Thoracic aorta (tissue), 2 donors: ENCODE measurements around the gene HCN2. TPM values are rescaled to one million over a fixed set of nuclear protein-coding genes. Genes with fewer than 3 reads are reported as not detected.

Experiments
- ATAC-seq: fragments of 150-250 bp; one replicate; pipeline ENCODE4 v1.8.0; 2017; ENCODE audit warnings: low read depth; ENCODE audit not compliant: insufficient number of reproducible peaks, low FRiP score
- DNase-seq: peaks from one replicate; pipeline ENCODE4 v3.0.0-alpha.2; 2020; ENCODE audit warnings: low spot score
- H3K27ac ChIP-seq, 2 donors: fragments of 200-600 bp; sonication (generic); 1 replicate in 1 of 2; 2 replicates in 1 of 2; pipeline ENCODE4 v1.5.1; 2016; ENCODE audit warnings: mild to moderate bottlenecking in 2 of 2, moderate library complexity in 2 of 2
- H3K27me3 ChIP-seq: fragments of 200-600 bp; sonication (generic); replicated peaks from 2 replicates; pipeline ENCODE4 v1.6.0; 2016; ENCODE audit warnings: mild to moderate bottlenecking; ENCODE audit not compliant: insufficient read depth
- H3K36me3 ChIP-seq: fragments of 200-600 bp; sonication (generic); one replicate; pipeline ENCODE4 v1.5.1; 2016
- H3K4me1 ChIP-seq, 2 donors: fragments of 200-600 bp; sonication (generic); 1 replicate in 1 of 2; 2 replicates in 1 of 2; pipeline versions ENCODE4 v1.5.1 to v1.6.0; 2016; ENCODE audit warnings: low read depth in 2 of 2, mild to moderate bottlenecking in 1 of 2; ENCODE audit not compliant: control insufficient read depth in 1 of 2
- H3K4me3 ChIP-seq: fragments of 200-600 bp; sonication (generic); 2 replicates; pipeline ENCODE4 v1.5.1; 2016; ENCODE audit warnings: mild to moderate bottlenecking
- H3K9me3 ChIP-seq: fragments of 200-600 bp; sonication (generic); 2 replicates; pipeline ENCODE4 v1.5.1; 2016
- CTCF ChIP-seq: fragments of 200-600 bp; sonication (generic); IDR thresholded peaks from one replicate; pipeline ENCODE4 v1.5.1; 2019; ENCODE audit warnings: antibody characterized with exemption
- total RNA-seq, 2 donors: library from RNA; depleted of rRNA; stranded (reverse); fragments of >200 nt; gene quantifications; one replicate each; pipeline versions ENCODE4 v1.1.0 to v1.2.3, GENCODE V29; 2016

HCN2 gene
- total RNA-seq, 2 donors from 2014 or later = not detected

- no peak overlapping the region for H3K27ac ChIP-seq
- no peak for DNase-seq
- no peaks in the 10 kb centered on the region for H3K27me3 ChIP-seq
- no peak overlapping the region for H3K4me3 ChIP-seq
- no peak for TF ChIP-seq CTCF
- no peaks in the 10 kb centered on the region for H3K9me3 ChIP-seq
- ATAC-seq = no peak
- H3K4me1 ChIP-seq = peaks cover 9 to 35% of the 10 kb centered on the region in 2 donors
- peaks cover 26% of the 10 kb centered on the region for H3K36me3 ChIP-seq
Observed at GRCh38 chr19:655691-656090, 66.0 kb downstream of the HCN2 start.

- ATAC-seq (no peak), DNase-seq (no peak)
- Histone ChIP-seq H3K36me3 (peaks cover 15% of the 10 kb centered on the region), H3K9me3 (no peaks in the 10 kb centered on the region), H3K4me3 (no peak overlapping the region), H3K4me1 (peaks cover 21 to 48% of the 10 kb centered on the region in 2 donors), H3K27me3 (no peaks in the 10 kb centered on the region), H3K27ac (no peak overlapping the region)
- no peak for TF ChIP-seq CTCF
Observed at GRCh38 chr19:656751-657559, 67.3 kb downstream of the HCN2 start.

- peaks cover 10% of the 10 kb centered on the region for H3K36me3 ChIP-seq
- H3K27ac ChIP-seq = no peak overlapping the region
- H3K27me3 ChIP-seq = no peaks in the 10 kb centered on the region
- ATAC-seq (no peak), DNase-seq (no peak)
- H3K4me3 ChIP-seq = no peak overlapping the region
- no peaks in the 10 kb centered on the region for H3K9me3 ChIP-seq
- peaks cover 24 to 53% of the 10 kb centered on the region in 2 donors for H3K4me1 ChIP-seq
- TF ChIP-seq CTCF = no peak
Observed at GRCh38 chr19:657611-658010, 67.9 kb downstream of the HCN2 start.

GRCh38 chr19:658059-658839 is 68.6 kb downstream of the HCN2 start:
- no peak overlapping the region for H3K4me3 ChIP-seq
- no peak for DNase-seq
- H3K9me3 ChIP-seq = no peaks in the 10 kb centered on the region
- no peak for ATAC-seq
- peaks cover 8% of the 10 kb centered on the region for H3K36me3 ChIP-seq
- H3K27me3 ChIP-seq = no peaks in the 10 kb centered on the region
- TF ChIP-seq CTCF = no peak
- no peak overlapping the region for H3K27ac ChIP-seq
- H3K4me1 ChIP-seq = peaks cover 24 to 53% of the 10 kb centered on the region in 2 donors
